HCT116 (cell line): ENCODE measurements around the gene CNPY4. TPM values are rescaled to one million over a fixed set of nuclear protein-coding genes. Genes with fewer than 3 reads are reported as not detected.

ENCODE experiments used
- ATAC-seq: fragments of 200-7000 bp; cut with Tn5 transposase; 2 replicates; pipeline ENCODE4 v1.9.1; 2020; ENCODE audit warnings: mild to moderate bottlenecking, moderate library complexity
- BruUV-seq: library from RNA; stranded (reverse); fragments of 400-500 nt; replicated peaks from 2 replicates; lab custom pipeline; 2021; lab: Mats Ljungman, UMichigan
- CTCF ChIA-PET: fragments of 300-600 bp; sonication (Branson Sonifier 250); formaldehyde crosslinking; loops from one replicate; lab custom pipeline; 2021; ENCODE audit warnings: antibody characterized with exemption; lab: Charles Lee
- POLR2A ChIA-PET: fragments of 300-600, 350-600 bp; sonication (Branson Sonifier 250); formaldehyde crosslinking; loops from one replicate; lab custom pipeline; 2021; ENCODE audit warnings: antibody characterized with exemption; lab: Charles Lee
- RAD21 ChIA-PET, 2 experiments: fragments of 300-600 bp; sonication (Branson Sonifier 250); formaldehyde crosslinking; loops; one replicate each; lab custom pipeline; 2023; ENCODE audit warnings: low total read pairs in 2 of 2; ENCODE audit not compliant: uncharacterized antibody in 2 of 2, unreplicated experiment in 2 of 2, low non-redundant PET in 1 of 2; lab: Charles Lee
- DNase-seq: peaks from one replicate; pipeline ENCODE4 v3.0.0-alpha.2; 2010; ENCODE audit warnings: low read depth, low spot score
- H2AFZ ChIP-seq: fragments of 200-600 bp; shearing (Covaris generic), sonication (generic); 2 replicates; pipeline ENCODE4 v1.6.1; 2017; ENCODE audit warnings: low read depth, mixed run types, mixed read lengths, antibody characterized with exemption, low read length; ENCODE audit not compliant: poor library complexity, severe bottlenecking
- H3K27ac ChIP-seq: 2 replicates; pipeline ENCODE4 v1.5.1; 2012; ENCODE audit warnings: low read depth, low read length
- H3K27me3 ChIP-seq: fragments of 200-600 bp; sonication (generic); 2 replicates; pipeline ENCODE4 v1.6.1; 2016; ENCODE audit warnings: mixed run types, low read length, mixed read lengths; ENCODE audit not compliant: insufficient read depth
- H3K36me3 ChIP-seq, 2 experiments: fragments of 200-500 bp in 1 of 2; fragments of 200-600 bp in 1 of 2; sonication (Bioruptor generic) in 1 of 2; sonication (generic) in 1 of 2; 2 replicates each; pipeline versions ENCODE4 v1.5.1 to v1.6.1; 2014 to 2016; ENCODE audit warnings: low read length in 2 of 2, inconsistent platforms in 1 of 2, mixed read lengths in 1 of 2, mixed run types in 1 of 2; ENCODE audit not compliant: insufficient read depth in 2 of 2, control insufficient read depth in 1 of 2
- H3K4me1 ChIP-seq, 2 experiments: fragments of 200-600 bp in 1 of 2; sonication (generic) in 1 of 2; 2 replicates each; pipeline versions ENCODE4 v1.5.1 to v1.6.1; 2012 to 2017; ENCODE audit warnings: low read length in 2 of 2, inconsistent platforms in 1 of 2, mild to moderate bottlenecking in 1 of 2, mixed read lengths in 1 of 2, mixed run types in 1 of 2, moderate library complexity in 1 of 2; ENCODE audit not compliant: insufficient read depth in 2 of 2, control insufficient read depth in 1 of 2
- H3K4me2 ChIP-seq: fragments of 200-600 bp; sonication (generic); 2 replicates; pipeline ENCODE4 v1.6.1; 2017; ENCODE audit warnings: mixed run types, low read length, mixed read lengths
- H3K4me3 ChIP-seq, 2 experiments: fragments of 200-600 bp in 1 of 2; sonication (generic) in 1 of 2; replicated peaks in 1 of 2; 2 replicates each; pipeline ENCODE4 v1.5.1; 2011 to 2016; ENCODE audit warnings: low read length in 2 of 2, control low read depth in 1 of 2, low read depth in 1 of 2, mild to moderate bottlenecking in 1 of 2, mixed read lengths in 1 of 2, mixed run types in 1 of 2
- H3K79me2 ChIP-seq: fragments of 200-600 bp; sonication (generic); 2 replicates; pipeline ENCODE4 v1.6.1; 2017; ENCODE audit warnings: mild to moderate bottlenecking, mixed run types, low read length, moderate library complexity, mixed read lengths; ENCODE audit not compliant: insufficient read depth
- H3K9ac ChIP-seq: fragments of 200-600 bp; sonication (generic); 2 replicates; pipeline ENCODE4 v1.6.1; 2016; ENCODE audit warnings: low read length, mixed read lengths
- H3K9me2 ChIP-seq: fragments of 200-600 bp; sonication (generic), shearing (Covaris generic); 2 replicates; pipeline ENCODE4 v1.6.1; 2017; ENCODE audit warnings: mixed run types, mild to moderate bottlenecking, moderate library complexity; ENCODE audit not compliant: insufficient read depth
- H3K9me3 ChIP-seq, 2 experiments: fragments of 200-500 bp in 1 of 2; fragments of 200-600 bp in 1 of 2; sonication (Bioruptor generic) in 1 of 2; sonication (generic) in 1 of 2; 2 replicates each; pipeline ENCODE4 v1.6.1; 2014 to 2017; ENCODE audit warnings: low read length in 2 of 2, mixed read lengths in 2 of 2, inconsistent platforms in 1 of 2, low read depth in 1 of 2, mild to moderate bottlenecking in 1 of 2, mixed run types in 1 of 2, moderate library complexity in 1 of 2; ENCODE audit not compliant: control insufficient read depth in 1 of 2, insufficient read depth in 1 of 2
- H4K20me1 ChIP-seq: fragments of 200-600 bp; sonication (generic), shearing (Covaris generic); 2 replicates; pipeline ENCODE4 v1.6.1; 2017; ENCODE audit warnings: mixed run types, mild to moderate bottlenecking, moderate library complexity; ENCODE audit not compliant: insufficient read depth
- CBX3 ChIP-seq: IDR thresholded peaks from 2 replicates; pipeline ENCODE4 v1.6.1; 2012; ENCODE audit warnings: low read depth
- ELF1 ChIP-seq: IDR thresholded peaks from 2 replicates; pipeline ENCODE4 v1.6.1; 2012; ENCODE audit warnings: low read depth, borderline replicate concordance
- POLR2AphosphoS5 ChIP-seq: IDR thresholded peaks from 2 replicates; pipeline ENCODE4 v1.6.1; 2011; ENCODE audit warnings: mild to moderate bottlenecking, low read depth, low read length, moderate library complexity
- SP1 ChIP-seq: IDR thresholded peaks from 2 replicates; pipeline ENCODE4 v1.6.1; 2012; ENCODE audit warnings: low read depth
- intact Hi-C: fragments of 100-400 bp; cut with micrococcal nuclease; formaldehyde crosslinking; loops from 2 replicates; pipeline ENCODE4 v1.10.0; 2022
- total RNA-seq: library from RNA; stranded (reverse); gene quantifications from one replicate; pipeline ENCODE4 v1.2.1, GENCODE V29; 2021; ENCODE audit not compliant: unreplicated experiment
- TF ChIP-seq, protein P1 (sequence below): IDR thresholded peaks from 2 replicates; pipeline ENCODE4 v1.6.1; 2012

CNPY4 gene
- total RNA-seq, 1 experiment from 2014 or later, result 2.6 TPM

DNA sequence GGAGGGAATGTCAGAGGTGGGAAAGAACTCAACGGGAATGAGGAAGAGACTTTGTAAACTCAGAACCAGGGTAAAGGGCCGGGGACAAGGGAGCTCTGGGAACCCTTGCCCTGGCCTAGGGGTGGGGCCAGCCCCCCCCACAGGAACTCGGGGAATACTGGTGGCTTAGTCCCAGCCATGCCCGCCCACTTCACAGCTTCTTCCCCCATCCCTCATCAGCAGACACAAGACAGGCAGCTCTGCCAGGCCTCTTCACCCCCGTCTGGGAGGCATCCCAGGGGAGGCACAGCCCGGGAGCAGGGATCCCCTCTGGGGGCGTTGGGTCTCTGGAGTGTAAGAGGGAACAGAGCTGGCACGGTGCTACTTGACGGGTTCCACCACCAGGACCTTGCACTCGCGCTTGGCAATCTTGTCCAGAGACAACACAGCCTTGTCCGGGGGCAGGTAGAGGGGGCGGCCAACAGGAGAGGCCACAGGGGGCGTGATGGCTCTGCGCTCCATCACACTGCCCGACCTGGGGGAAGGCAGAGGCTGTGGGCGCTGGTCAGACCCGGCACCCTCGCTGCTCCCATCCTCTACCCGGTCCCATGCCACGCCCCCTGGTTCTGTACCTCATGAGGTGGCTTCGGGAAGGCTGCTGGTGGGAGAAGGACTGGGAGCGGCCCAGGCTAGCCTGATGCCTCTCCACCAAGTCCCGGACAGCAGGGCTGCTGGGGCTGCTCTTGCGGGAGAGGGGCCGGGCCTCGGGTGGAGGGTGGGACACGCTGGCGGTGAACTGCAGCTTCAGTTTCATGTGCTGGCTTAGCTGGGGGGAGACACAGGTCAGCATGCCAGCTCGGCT, 35.4 kb downstream of the CNPY4 start:
- H4K20me1 ChIP-seq, result no peaks in the 10 kb centered on the region
- DNase-seq, result no peak
- BruUV-seq, result no TSS peak
- intact Hi-C loops, result no loop called here
- no peak overlapping the region for H3K4me3 ChIP-seq
- peaks cover 14 to 29% of the 10 kb centered on the region in 2 experiments for H3K4me1 ChIP-seq
- no peak for TF ChIP-seq ELF1
- TF ChIP-seq SP1, result no peak
- TF ChIP-seq POLR2AphosphoS5, result peak; percentile 27; the same call in 1 of the 2 replicates
- TF ChIP-seq, all 23 proteins: peak for 1
- Histone ChIP-seq H3K27me3 (no peaks in the 10 kb centered on the region), H3K36me3 (peaks cover 14 to 16% of the 10 kb centered on the region in 2 experiments; a peak in 3 of 4 replicates), H3K9ac (no peak overlapping the region), H3K4me2 (no peak overlapping the region), H3K9me3 (no peaks in the 10 kb centered on the region), H3K79me2 (peaks cover 34% of the 10 kb centered on the region), H3K27ac (no peak overlapping the region; the same call in 1 of the 2 replicates), H2AFZ (no peak overlapping the region), H3K9me2 (no peaks in the 10 kb centered on the region)
- no peak for ATAC-seq
- ChIA-PET CTCF (no interaction called here), RAD21 (no interaction called here), POLR2A (no interaction called here)

DNA sequence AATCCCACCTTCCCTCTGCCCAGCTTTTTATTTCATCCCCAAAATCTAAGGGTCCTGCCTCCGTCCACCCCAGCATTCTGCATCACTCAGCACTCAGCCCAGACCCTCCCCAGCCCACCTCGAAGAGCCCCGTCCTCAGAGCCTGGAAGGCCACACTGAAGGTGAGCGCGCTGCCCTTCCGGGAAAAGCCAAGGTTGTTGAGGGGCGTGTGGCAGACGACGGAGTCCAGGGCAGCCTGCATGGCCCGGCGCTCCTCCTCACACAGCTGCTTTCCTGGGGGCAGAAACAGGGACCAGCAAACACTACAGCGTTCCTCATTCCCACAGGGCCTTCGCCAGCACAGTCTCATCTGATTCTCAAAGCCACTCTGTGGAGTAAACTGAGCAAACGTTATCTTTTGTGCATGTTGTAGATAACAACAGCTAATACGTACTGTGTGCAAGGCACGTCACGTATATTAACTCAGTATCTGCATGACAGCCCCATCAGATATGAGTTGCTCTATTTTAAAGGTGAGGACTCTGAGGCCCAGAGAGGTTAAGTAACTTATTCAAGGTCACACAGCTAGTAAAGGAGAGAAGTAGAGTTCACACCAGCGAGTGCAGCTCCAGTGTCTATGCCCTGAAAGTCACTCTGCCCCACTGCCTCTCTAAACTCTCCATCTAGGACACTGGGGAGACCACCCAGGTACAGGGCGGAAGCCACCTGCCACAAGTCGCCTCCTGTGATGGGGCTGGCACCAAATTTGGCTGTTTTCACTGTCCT, 36.3 kb downstream of the CNPY4 start:
- peaks cover 29% of the 10 kb centered on the region for H3K79me2 ChIP-seq
- peaks cover 12 to 22% of the 10 kb centered on the region in 2 experiments for H3K4me1 ChIP-seq
- TF ChIP-seq, protein P1, sequence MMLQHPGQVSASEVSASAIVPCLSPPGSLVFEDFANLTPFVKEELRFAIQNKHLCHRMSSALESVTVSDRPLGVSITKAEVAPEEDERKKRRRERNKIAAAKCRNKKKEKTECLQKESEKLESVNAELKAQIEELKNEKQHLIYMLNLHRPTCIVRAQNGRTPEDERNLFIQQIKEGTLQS, result no peak
- no peak for TF ChIP-seq CBX3
- peak overlapping the region; percentile 91; the same call in 1 of the 2 replicates for H3K27ac ChIP-seq
- no peaks in the 10 kb centered on the region for H3K27me3 ChIP-seq
- H4K20me1 ChIP-seq, result no peaks in the 10 kb centered on the region
- H3K9me3 ChIP-seq, result no peaks in the 10 kb centered on the region
- ATAC-seq, result no peak
- BruUV-seq, result no TSS peak
- CTCF ChIA-PET, result no interaction called here
- no peak for DNase-seq
- no peak overlapping the region for H3K4me2 ChIP-seq
- intact Hi-C loops, result no loop called here
- H3K36me3 ChIP-seq, result peaks cover 14 to 16% of the 10 kb centered on the region in 2 experiments; a peak in 3 of 4 replicates
- no peak overlapping the region for H2AFZ ChIP-seq
- H3K4me3 ChIP-seq, result no peak overlapping the region
- no peak overlapping the region for H3K9ac ChIP-seq
- RAD21 ChIA-PET, result no interaction called here
- POLR2A ChIA-PET, result no interaction called here
- no peaks in the 10 kb centered on the region for H3K9me2 ChIP-seq
